NCI-H2107 treated with DMSO at 0.1 percent for 48 hours (cell line): ENCODE data around the gene SF3B2.
A peak's percentile ranks its signal among the peaks of the same experiment; 100 is the strongest.

Experiments
- DNase-seq: peaks from one replicate; lab custom pipeline; 2025; ENCODE audit not compliant: unreplicated experiment; lab: John Stamatoyannopoulos, UW

The SF3B2 gene

GRCh38 chr11:66048547-66049323, 3.4 kb upstream of the SF3B2 start, which contains the start of gene GAL3ST3:
Gene GAL3ST3 (minus strand): TSS chr11:66049161. CDS start chr11:66045415, 3,746 bp downstream.
- no peak for DNase-seq

GRCh38 chr11:66050581-66051231, 1.5 kb upstream of the SF3B2 start:
- peak; percentile 33 for DNase-seq

GRCh38 chr11:66051371-66051765, 796 bp upstream of the SF3B2 start:
- DNase-seq, result no peak

GRCh38 chr11:66052664-66052982, 459 bp downstream of the SF3B2 start:
- DNase-seq, result no peak

- DNase-seq, result no peak
These were observed 2.9 kb downstream of the SF3B2 start for GRCh38 chr11:66055021-66055420.

GRCh38 chr11:66056501-66056900, 4.3 kb downstream of the SF3B2 start:
- no peak for DNase-seq

- DNase-seq, result no peak
These were observed 8.0 kb downstream of the SF3B2 start for GRCh38 chr11:66059966-66060680.

GRCh38 chr11:66061268-66061667, 9.1 kb downstream of the SF3B2 start:
- DNase-seq, result no peak

- DNase-seq, result no peak
These were observed 10.2 kb downstream of the SF3B2 start for GRCh38 chr11:66062408-66062807.

GRCh38 chr11:66063900-66064299, 11.7 kb downstream of the SF3B2 start:
- DNase-seq, result no peak

- DNase-seq, result no peak
These were observed 12.4 kb downstream of the SF3B2 start for GRCh38 chr11:66064571-66064970.

- DNase-seq, result no peak
These were observed 14.6 kb downstream of the SF3B2 start for GRCh38 chr11:66066751-66067150.

GRCh38 chr11:66067640-66068039, 15.5 kb downstream of the SF3B2 start:
- DNase-seq, result no peak

- peak; percentile 57 for DNase-seq
These were observed 16.1 kb downstream of the SF3B2 start for GRCh38 chr11:66068154-66068821.

- no peak for DNase-seq
These were observed 17.0 kb downstream of the SF3B2 start for GRCh38 chr11:66068923-66069714.

GRCh38 chr11:66069715-66070603, 17.8 kb downstream of the SF3B2 start, which contains the start of gene PACS1:
Gene PACS1 (plus strand): TSS chr11:66070272. CDS start chr11:66070487, 215 bp downstream.
- DNase-seq, result no peak

- DNase-seq, result no peak
These were observed 18.6 kb downstream of the SF3B2 start for GRCh38 chr11:66070604-66071380.

GRCh38 chr11:66071381-66071801, 19.2 kb downstream of the SF3B2 start:
- DNase-seq, result no peak

GRCh38 chr11:66072081-66072480, 19.9 kb downstream of the SF3B2 start:
- DNase-seq, result no peak
